ENCODE results near the gene TMEM63B.
"Not testable (repeated sequence)": the region's sequence is repeated elsewhere in the genome, so short reads cannot be mapped to it uniquely, and the experiment has no call there.

TMEM63B gene

GRCh38 chr6:44196351-44196750, 69.0 kb downstream of the TMEM63B start:
- not testable (repeated sequence) for DNase-seq

GRCh38 chr6:44198684-44199083, 71.3 kb downstream of the TMEM63B start:
- no peak for DNase-seq

- no peak for DNase-seq
Measured at GRCh38 chr6:44199883-44200282, 72.5 kb downstream of the TMEM63B start.

GRCh38 chr6:44201200-44201599, 73.8 kb downstream of the TMEM63B start:
- no peak for DNase-seq

GRCh38 chr6:44201638-44202303, 74.4 kb downstream of the TMEM63B start:
- no peak for DNase-seq

- no peak for DNase-seq
Measured at GRCh38 chr6:44202332-44202971, 75.1 kb downstream of the TMEM63B start.

GRCh38 chr6:44202972-44203750, 75.8 kb downstream of the TMEM63B start:
- no peak for DNase-seq

GRCh38 chr6:44203955-44204354, 76.6 kb downstream of the TMEM63B start:
- no peak for DNase-seq

Measured in NCI-H446 treated with DMSO at 0.1 percent for 48 hours (cell line).